Measurements from ENCODE around the gene ABHD16A.

ABHD16A gene

DNA sequence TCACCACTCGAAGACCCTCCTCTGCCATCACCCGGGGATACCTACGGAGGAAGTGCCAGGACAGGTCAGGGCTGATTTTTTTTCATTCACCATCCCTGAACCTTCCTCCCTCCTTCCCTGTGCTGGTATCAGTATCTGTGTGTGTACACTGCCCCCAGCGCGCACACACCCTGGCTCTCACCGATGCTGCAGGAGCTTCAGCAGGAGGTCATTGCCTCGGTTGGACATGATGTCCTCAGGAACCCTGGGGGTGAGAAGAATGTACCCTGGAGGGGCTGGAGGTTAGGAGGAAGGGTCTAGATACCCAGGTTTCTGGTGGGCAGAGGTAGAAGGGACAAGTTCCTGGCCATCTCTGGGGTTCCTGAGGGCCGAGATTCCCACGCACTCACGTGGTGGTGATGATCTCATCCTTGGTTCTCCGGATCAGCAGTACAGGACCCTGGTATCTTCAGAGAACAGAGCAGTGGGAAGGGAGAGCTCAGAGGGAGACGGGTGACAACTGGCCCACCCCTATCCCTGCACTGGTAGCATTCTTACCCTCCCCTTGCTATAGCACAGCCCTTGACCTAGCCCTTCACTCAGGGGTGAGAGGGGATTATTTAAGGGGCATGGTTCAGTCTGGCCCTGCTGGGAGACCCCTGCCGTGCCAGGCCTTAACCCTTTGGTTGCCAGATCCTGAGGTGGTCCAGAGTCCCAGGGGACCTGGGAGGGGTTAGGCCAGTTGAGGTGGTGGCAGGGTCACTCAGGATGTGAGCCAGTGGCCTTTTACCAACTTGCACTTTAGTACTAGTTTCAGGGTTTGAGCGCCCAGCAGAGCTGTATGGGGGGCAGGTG, 15.0 kb downstream of the ABHD16A start:
- H3K4me3 ChIP-seq (ENCODE audit: low read depth, low read length) = no peak overlapping the region
- DNase-seq (ENCODE audit: low read depth) = no peak
- TF ChIP-seq, protein P1, sequence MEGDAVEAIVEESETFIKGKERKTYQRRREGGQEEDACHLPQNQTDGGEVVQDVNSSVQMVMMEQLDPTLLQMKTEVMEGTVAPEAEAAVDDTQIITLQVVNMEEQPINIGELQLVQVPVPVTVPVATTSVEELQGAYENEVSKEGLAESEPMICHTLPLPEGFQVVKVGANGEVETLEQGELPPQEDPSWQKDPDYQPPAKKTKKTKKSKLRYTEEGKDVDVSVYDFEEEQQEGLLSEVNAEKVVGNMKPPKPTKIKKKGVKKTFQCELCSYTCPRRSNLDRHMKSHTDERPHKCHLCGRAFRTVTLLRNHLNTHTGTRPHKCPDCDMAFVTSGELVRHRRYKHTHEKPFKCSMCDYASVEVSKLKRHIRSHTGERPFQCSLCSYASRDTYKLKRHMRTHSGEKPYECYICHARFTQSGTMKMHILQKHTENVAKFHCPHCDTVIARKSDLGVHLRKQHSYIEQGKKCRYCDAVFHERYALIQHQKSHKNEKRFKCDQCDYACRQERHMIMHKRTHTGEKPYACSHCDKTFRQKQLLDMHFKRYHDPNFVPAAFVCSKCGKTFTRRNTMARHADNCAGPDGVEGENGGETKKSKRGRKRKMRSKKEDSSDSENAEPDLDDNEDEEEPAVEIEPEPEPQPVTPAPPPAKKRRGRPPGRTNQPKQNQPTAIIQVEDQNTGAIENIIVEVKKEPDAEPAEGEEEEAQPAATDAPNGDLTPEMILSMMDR (IDR thresholded peaks at IDR 0.05; ENCODE audit: low read depth, low read length, missing control alignments) = no peak

DNA sequence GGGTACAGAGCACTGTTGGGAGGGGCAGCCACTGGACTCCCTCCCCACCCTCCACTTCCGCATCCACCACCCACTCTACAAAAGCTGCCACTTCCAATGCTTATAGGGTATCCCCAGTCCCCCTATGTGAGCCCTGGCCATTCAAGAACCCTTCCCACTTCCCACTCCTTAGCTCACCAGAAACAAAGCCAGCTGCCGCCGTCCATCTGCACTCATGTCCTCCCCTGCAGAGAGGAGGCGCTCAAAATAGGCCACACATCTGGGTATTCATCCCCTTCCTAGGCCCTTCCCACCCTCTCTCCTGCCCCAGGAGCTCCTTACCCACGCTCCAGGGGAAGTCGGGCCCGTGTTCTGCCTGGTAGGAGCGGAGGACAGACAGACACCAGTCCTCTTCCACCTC, 15.8 kb downstream of the ABHD16A start:
- no peak for DNase-seq (ENCODE audit: low read depth)
- TF ChIP-seq, protein P1 (IDR thresholded peaks at IDR 0.05; ENCODE audit: low read depth, low read length, missing control alignments) = no peak
- no peak overlapping the region for H3K4me3 ChIP-seq (ENCODE audit: low read depth, low read length)

DNA sequence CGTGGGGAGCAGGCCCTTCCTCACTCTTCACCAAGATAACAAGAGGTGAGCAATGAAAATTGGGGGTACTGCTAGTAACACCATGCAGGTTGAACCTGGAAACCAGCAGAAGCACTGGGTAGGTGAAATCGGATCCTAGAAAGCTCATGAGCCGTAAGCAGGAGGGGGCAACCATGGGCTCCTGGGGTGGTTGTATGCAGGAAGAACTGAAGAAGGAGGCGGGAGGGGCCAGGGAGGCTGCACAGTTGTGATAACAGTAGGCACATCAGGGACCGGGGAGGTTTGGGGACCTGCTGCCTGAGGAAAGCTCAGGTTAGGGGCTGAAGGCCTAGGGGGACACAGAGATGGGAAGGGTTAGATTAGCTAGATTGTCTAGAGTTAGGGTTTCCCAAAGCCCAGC, 16.6 kb downstream of the ABHD16A start:
- H3K4me3 ChIP-seq (ENCODE audit: low read depth, low read length) = no peak overlapping the region
- TF ChIP-seq, protein P1 (IDR thresholded peaks at IDR 0.05; ENCODE audit: low read depth, low read length, missing control alignments) = no peak
- DNase-seq (ENCODE audit: low read depth) = no peak

- DNase-seq (ENCODE audit: low read depth) = no peak
- H3K4me3 ChIP-seq (ENCODE audit: low read depth, low read length) = no peak overlapping the region
- TF ChIP-seq, protein P1 (IDR thresholded peaks at IDR 0.05; ENCODE audit: low read depth, low read length, missing control alignments) = no peak
Measured at GRCh38 chr6:31683591-31683990, 19.5 kb downstream of the ABHD16A start.

DNA sequence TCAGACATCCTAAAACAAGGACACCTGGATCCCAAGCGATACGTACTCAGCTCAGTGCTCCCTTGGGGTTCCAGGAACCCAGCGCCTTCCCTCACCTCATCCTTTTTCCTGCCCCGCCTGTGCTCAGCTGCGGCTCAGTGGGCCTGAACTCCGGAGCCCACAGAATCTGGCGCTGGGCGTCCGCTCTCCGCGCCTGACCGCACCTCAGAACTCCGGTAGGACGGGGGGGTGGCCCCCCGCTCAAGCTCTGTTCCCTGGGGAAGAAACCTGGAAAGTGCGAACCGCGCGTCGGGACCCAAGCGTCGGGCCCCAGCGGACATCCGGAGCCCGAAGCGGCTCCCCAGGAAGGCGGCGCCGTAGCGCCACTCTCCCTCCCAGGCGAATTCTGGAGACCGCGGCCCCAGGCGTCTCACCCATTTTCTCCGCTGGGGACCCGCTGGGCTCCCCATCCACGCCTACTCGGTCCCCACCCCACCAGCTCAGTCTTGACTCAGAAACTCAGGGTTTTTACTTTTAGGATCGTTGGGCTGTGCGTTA, 21.9 kb downstream of the ABHD16A start:
- DNase-seq (ENCODE audit: low read depth) = no peak
- TF ChIP-seq, protein P1 (IDR thresholded peaks at IDR 0.05; ENCODE audit: low read depth, low read length, missing control alignments) = peak; percentile 15
- peak overlapping the region; percentile 44 for H3K4me3 ChIP-seq (ENCODE audit: low read depth, low read length)

- H3K4me3 ChIP-seq (ENCODE audit: low read depth, low read length) = peak within 1 kb of the TSS; percentile 44
- peak; percentile 61 for DNase-seq (ENCODE audit: low read depth)
- TF ChIP-seq, protein P1 (IDR thresholded peaks at IDR 0.05; ENCODE audit: low read depth, low read length, missing control alignments) = peak; percentile 77
Measured at GRCh38 chr6:31680226-31681134, 22.6 kb downstream of the ABHD16A start, which contains the start of gene LY6G5C. LY6G5C (minus strand) TSS chr6:31681067; CDS start chr6:31680373, 694 bp downstream.

Measured in GM12864 (cell line).